Astrocyte of the spinal cord (primary cell): ENCODE measurements around the gene MLLT10.

Source experiments
- DNase-seq: peaks from one replicate; pipeline ENCODE4 v3.0.0; 2011; ENCODE audit warnings: low read depth, low spot score
- H3K4me3 ChIP-seq: 2 replicates; pipeline ENCODE4 v1.5.1; 2011; ENCODE audit warnings: low read depth, mild to moderate bottlenecking, low read length, moderate library complexity
- in situ Hi-C: cut with HindIII; loops from 2 replicates; pipeline ENCODE4 v1.10.0; 2017; ENCODE audit warnings: low sequenced_read_pairs
- TF ChIP-seq, protein P1 (sequence below): IDR thresholded peaks from 2 replicates; pipeline ENCODE4 v1.5.1; 2012; ENCODE audit warnings: low read depth, mild to moderate bottlenecking, low read length, inconsistent platforms

The MLLT10 gene

DNA sequence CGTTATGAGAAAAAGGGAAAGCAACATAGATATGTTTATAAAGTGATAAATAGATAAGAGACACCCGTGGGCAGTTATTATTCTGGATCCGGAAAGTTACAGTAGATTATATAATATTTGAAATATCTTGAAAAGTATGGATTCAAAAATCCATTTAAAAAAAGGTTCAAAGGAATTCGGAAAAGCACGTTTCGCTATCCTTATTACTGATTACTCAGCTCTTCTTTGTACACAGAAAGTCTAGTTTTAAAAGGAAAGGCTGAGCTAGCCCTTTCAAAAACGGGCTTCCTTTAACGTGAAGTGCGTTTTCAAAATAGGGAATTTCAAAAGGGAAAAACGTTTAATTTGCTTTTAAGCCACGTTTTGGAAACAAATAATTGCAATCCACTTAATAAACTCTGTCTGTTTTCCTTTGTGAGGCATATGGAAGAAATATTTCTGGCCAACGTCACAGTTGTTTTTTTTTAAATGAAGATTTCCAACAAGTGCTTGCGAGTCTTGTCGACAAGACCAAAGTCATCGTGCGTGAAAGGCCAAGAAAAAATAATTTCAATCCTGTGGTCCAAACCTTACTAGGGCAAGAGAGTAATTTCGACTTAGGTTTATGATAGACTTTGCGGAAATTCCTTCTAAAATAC lies 6.3 kb upstream of the MLLT10 start:
- in situ Hi-C loops = no loop called here
- peak; percentile 84 for DNase-seq

GRCh38 chr10:21528236-21529031 lies 5.6 kb upstream of the MLLT10 start:
- H3K4me3 ChIP-seq = peak overlapping the region; percentile 17
- peak; percentile 67 for DNase-seq
- in situ Hi-C loops = no loop called here
- TF ChIP-seq, protein P1, sequence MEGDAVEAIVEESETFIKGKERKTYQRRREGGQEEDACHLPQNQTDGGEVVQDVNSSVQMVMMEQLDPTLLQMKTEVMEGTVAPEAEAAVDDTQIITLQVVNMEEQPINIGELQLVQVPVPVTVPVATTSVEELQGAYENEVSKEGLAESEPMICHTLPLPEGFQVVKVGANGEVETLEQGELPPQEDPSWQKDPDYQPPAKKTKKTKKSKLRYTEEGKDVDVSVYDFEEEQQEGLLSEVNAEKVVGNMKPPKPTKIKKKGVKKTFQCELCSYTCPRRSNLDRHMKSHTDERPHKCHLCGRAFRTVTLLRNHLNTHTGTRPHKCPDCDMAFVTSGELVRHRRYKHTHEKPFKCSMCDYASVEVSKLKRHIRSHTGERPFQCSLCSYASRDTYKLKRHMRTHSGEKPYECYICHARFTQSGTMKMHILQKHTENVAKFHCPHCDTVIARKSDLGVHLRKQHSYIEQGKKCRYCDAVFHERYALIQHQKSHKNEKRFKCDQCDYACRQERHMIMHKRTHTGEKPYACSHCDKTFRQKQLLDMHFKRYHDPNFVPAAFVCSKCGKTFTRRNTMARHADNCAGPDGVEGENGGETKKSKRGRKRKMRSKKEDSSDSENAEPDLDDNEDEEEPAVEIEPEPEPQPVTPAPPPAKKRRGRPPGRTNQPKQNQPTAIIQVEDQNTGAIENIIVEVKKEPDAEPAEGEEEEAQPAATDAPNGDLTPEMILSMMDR = no peak

More for the DNA sequence above, 6.3 kb upstream of the MLLT10 start:
- H3K4me3 ChIP-seq = peak overlapping the region; percentile 56
- TF ChIP-seq, protein P1 = no peak

DNA sequence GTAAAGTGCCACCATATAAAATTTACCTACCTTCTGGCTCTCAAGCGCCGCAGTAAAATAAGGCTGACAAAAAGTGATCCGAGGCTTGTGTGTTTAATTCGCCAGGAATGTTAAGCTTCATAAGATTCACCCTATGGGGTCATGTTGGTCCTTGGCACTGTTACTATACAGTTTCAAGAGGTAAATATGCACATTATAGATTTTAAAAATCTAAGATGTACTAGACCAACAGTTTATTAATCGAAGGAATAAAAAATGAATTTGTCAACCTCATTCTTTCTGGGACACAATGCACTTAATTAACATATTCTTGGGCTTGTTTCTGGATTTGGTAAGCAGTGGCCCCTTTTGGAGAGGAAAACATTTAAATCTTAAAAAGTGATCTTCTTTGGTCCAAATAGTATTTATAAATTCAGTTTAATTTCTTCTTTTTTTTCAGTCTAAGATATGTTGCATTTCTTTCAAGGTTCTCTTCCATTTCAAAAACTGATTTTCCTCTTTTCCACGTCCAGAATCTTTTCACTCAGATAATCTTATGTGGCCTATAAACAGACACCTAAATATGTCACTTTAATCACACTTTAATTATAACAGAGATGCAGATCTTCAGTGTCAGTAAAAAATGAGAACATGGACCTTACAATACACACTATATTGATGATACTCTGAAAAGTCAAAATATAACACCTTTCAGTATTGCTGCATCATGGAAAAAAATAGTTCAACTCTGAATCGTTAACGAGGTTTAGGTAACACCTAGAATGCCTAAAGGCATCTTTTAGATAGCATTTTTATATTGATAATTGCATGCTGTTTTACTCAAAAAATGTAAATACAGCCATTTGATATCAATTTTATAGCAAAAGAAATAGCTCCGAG lies 4.8 kb upstream of the MLLT10 start:
- in situ Hi-C loops = no loop called here
- DNase-seq = peak; percentile 76
- H3K4me3 ChIP-seq = peak overlapping the region; percentile 17
- TF ChIP-seq, protein P1 = no peak

- DNase-seq = no peak
- in situ Hi-C loops = no loop called here
- TF ChIP-seq, protein P1 = no peak
- H3K4me3 ChIP-seq = no peak overlapping the region
Observed at GRCh38 chr10:21530168-21530567, 3.9 kb upstream of the MLLT10 start.

DNA sequence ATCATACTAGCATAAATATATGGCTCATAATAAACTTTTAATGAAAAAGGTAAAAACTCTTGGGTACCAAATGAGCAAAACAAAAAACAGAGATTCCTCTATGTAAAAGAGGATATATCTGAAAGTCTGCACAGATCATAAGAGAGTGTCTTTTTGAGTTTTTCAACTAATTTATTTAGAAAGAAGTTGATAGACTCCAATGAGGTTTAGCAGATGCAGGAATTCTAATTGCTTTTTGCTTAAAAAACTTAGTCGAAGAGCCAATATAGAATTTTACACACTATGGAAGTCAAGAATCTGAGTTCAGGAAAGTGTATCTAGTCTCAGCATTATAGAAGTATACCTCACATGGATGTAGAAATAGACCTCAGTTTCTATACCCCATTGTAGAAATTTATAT lies 3.4 kb upstream of the MLLT10 start:
- TF ChIP-seq, protein P1 = no peak
- in situ Hi-C loops = no loop called here
- peak; percentile 45 for DNase-seq
- H3K4me3 ChIP-seq = no peak overlapping the region

DNA sequence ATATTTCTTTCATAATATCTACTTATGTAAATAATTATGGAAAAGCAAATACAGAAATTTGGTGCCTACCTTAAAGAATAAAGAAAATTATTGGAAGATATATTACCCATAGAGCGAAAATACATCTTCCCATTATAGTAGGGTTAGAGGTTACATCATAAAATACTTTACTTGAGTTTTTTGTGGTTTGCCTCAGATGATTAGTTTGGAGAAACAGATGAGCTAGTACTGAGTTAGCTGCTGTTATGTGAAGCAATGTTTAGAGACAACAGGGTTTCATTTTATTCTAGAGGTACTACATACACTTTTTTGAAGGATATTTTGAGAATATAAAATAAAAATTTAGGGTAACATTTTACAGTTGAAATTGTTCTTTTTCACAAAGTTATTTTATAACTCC lies 2.9 kb upstream of the MLLT10 start:
- TF ChIP-seq, protein P1 = no peak
- in situ Hi-C loops = no loop called here
- DNase-seq = peak; percentile 63
- H3K4me3 ChIP-seq = no peak overlapping the region
